Astrocyte (in vitro differentiated cells and primary cell): ENCODE results near the gene GBF1.

Experiments used
- CTCF ChIP-seq: IDR thresholded peaks from 2 replicates; pipeline ENCODE4 v1.5.1; 2011; ENCODE audit warnings: low read depth, mild to moderate bottlenecking, inconsistent platforms, low read length, moderate library complexity; ENCODE audit not compliant: insufficient read depth
- EZH2 ChIP-seq: IDR thresholded peaks from 2 replicates; pipeline ENCODE4 v1.6.1; 2012; ENCODE audit warnings: mild to moderate bottlenecking, low read length, inconsistent platforms; ENCODE audit not compliant: insufficient read depth

- TF ChIP-seq CTCF (no peak), EZH2 (no peak)
Measured at GRCh38 chr10:102326031-102326430, 80.7 kb downstream of the GBF1 start.
